SK-N-SH (cell line): ENCODE data around the gene EIF1AD. TPM values are rescaled to one million over a fixed set of nuclear protein-coding genes. Genes with fewer than 3 reads are reported as not detected.

Experiments
- CTCF ChIA-PET: fragments of 300-600, 350-600 bp; formaldehyde crosslinking; extraction: SDS; loops from one replicate; lab custom pipeline; 2021; lab: Yijun Ruan, JAX
- POLR2A ChIA-PET: fragments of 350-600 bp; sonication (Branson Sonifier 250); formaldehyde crosslinking; extraction: SDS; loops from one replicate; lab custom pipeline; 2020; ENCODE audit warnings: antibody characterized with exemption, inconsistent platforms; lab: Yijun Ruan, JAX
- DNase-seq: peaks from one replicate; pipeline ENCODE4 v3.0.0; 2012
- H2AFZ ChIP-seq: fragments of 200-600 bp; sonication (generic); 2 replicates; pipeline ENCODE4 v1.8.1; 2016; ENCODE audit warnings: antibody characterized with exemption, mild to moderate bottlenecking, low read depth
- H3F3A ChIP-seq: fragments of 200-600 bp; sonication (generic); replicated peaks from 2 replicates; pipeline ENCODE3; 2016; ENCODE audit warnings: antibody characterized with exemption, mild to moderate bottlenecking; ENCODE audit not compliant: insufficient read depth
- H3K27ac ChIP-seq, 2 experiments: fragments of 200-500 bp in 1 of 2; fragments of 200-600 bp in 1 of 2; sonication (Bioruptor generic) in 1 of 2; sonication (generic), shearing (Covaris generic) in 1 of 2; 2 replicates each; pipeline versions ENCODE4 v1.5.1 to v1.6.1; 2014 to 2016; ENCODE audit warnings: low read depth in 2 of 2, inconsistent platforms in 1 of 2, low read length in 1 of 2, mild to moderate bottlenecking in 1 of 2, mixed read lengths in 1 of 2
- H3K27me3 ChIP-seq: fragments of 200-600 bp; sonication (generic), shearing (Covaris generic); 2 replicates; pipeline ENCODE4 v1.6.1; 2016; ENCODE audit warnings: mixed run types; ENCODE audit not compliant: insufficient read depth
- H3K36me3 ChIP-seq, 2 experiments: fragments of 200-500 bp in 1 of 2; fragments of 200-600 bp in 1 of 2; sonication (Bioruptor generic) in 1 of 2; sonication (generic) in 1 of 2; replicated peaks in 1 of 2; 2 replicates each; pipeline versions ENCODE3 to v1.5.1; 2014 to 2016; ENCODE audit warnings: low read length in 1 of 2, mild to moderate bottlenecking in 1 of 2; ENCODE audit not compliant: insufficient read depth in 2 of 2, control insufficient read depth in 1 of 2
- H3K4me1 ChIP-seq, 2 experiments: fragments of 200-500 bp in 1 of 2; fragments of 200-600 bp in 1 of 2; sonication (Bioruptor generic) in 1 of 2; sonication (generic), shearing (Covaris generic) in 1 of 2; 2 replicates each; pipeline versions ENCODE4 v1.5.1 to v1.6.1; 2014 to 2016; ENCODE audit warnings: low read depth in 1 of 2, low read length in 1 of 2, mixed run types in 1 of 2; ENCODE audit not compliant: insufficient read depth in 2 of 2, control insufficient read depth in 1 of 2
- H3K4me2 ChIP-seq: fragments of 200-600 bp; sonication (generic), shearing (Covaris generic); 2 replicates; pipeline ENCODE4 v1.6.1; 2017; ENCODE audit warnings: mixed run types
- H3K4me3 ChIP-seq, 2 experiments: fragments of 200-500 bp in 1 of 2; fragments of 200-600 bp in 1 of 2; sonication (Bioruptor generic) in 1 of 2; sonication (generic), shearing (Covaris generic) in 1 of 2; 2 replicates each; pipeline versions ENCODE4 v1.5.1 to v1.8.1; 2014 to 2016; ENCODE audit warnings: low read depth in 2 of 2, inconsistent platforms in 1 of 2, low read length in 1 of 2, mild to moderate bottlenecking in 1 of 2, mixed read lengths in 1 of 2, moderate library complexity in 1 of 2
- H3K79me2 ChIP-seq: fragments of 200-600 bp; sonication (generic); 2 replicates; pipeline ENCODE4 v1.8.1; 2017; ENCODE audit warnings: mild to moderate bottlenecking; ENCODE audit not compliant: insufficient read depth
- H3K9ac ChIP-seq: fragments of 200-600 bp; sonication (generic); 2 replicates; pipeline ENCODE4 v1.6.1; 2017; ENCODE audit warnings: mixed run types
- H3K9me2 ChIP-seq: fragments of 200-600 bp; sonication (generic); 2 replicates; pipeline ENCODE4 v1.6.1; 2017; ENCODE audit warnings: mixed run types
- H3K9me3 ChIP-seq: fragments of 200-600 bp; sonication (generic); 2 replicates; pipeline ENCODE4 v1.6.1; 2017; ENCODE audit warnings: mixed run types, mild to moderate bottlenecking, moderate library complexity
- H4K20me1 ChIP-seq: fragments of 200-600 bp; sonication (generic); 2 replicates; pipeline ENCODE4 v1.6.1; 2017; ENCODE audit warnings: mild to moderate bottlenecking, mixed run types; ENCODE audit not compliant: insufficient read depth
- ELF1 ChIP-seq: IDR thresholded peaks from 2 replicates; pipeline ENCODE4 v1.4.0; 2012
- EZH2phosphoT487 ChIP-seq: fragments of 200-600 bp; sonication (generic); IDR thresholded peaks from 2 replicates; pipeline ENCODE4 v1.6.1; 2017; ENCODE audit warnings: low read depth, mixed run types, mild to moderate bottlenecking, antibody characterized with exemption, moderate library complexity, borderline replicate concordance
- FOXJ3 ChIP-seq: sonication (generic); formaldehyde crosslinking; IDR thresholded peaks from 2 replicates; pipeline ENCODE4 v1.5.1; 2020; ENCODE audit warnings: mild to moderate bottlenecking, missing genetic modification reagents
- GABPA ChIP-seq: IDR thresholded peaks from 2 replicates; pipeline ENCODE4 v1.4.0; 2012; ENCODE audit warnings: low read depth, mild to moderate bottlenecking
- GATA2 ChIP-seq: sonication (generic); formaldehyde crosslinking; IDR thresholded peaks from 2 replicates; pipeline ENCODE4 v1.5.0; 2020; ENCODE audit warnings: mild to moderate bottlenecking, missing genetic modification reagents
- IRF3 ChIP-seq: fragments of 150-350 bp; IDR thresholded peaks from 2 replicates; pipeline ENCODE4 v1.6.1; 2016; ENCODE audit warnings: mild to moderate bottlenecking, low read depth, low read length
- MEF2A ChIP-seq: IDR thresholded peaks from 2 replicates; pipeline ENCODE4 v1.4.0; 2012; ENCODE audit warnings: low read depth, borderline replicate concordance
- NFIC ChIP-seq: IDR thresholded peaks from 2 replicates; pipeline ENCODE4 v1.4.0; 2012; ENCODE audit warnings: borderline replicate concordance
- NRF1 ChIP-seq: IDR thresholded peaks from 2 replicates; pipeline ENCODE4 v1.6.1; 2012; ENCODE audit warnings: low read depth, mild to moderate bottlenecking, low read length
- PBX3 ChIP-seq: IDR thresholded peaks from 2 replicates; pipeline ENCODE4; 2012
- RAD21 ChIP-seq: IDR thresholded peaks from 2 replicates; pipeline ENCODE4 v1.6.1; 2012; ENCODE audit warnings: mild to moderate bottlenecking, low read length
- RFX5 ChIP-seq: IDR thresholded peaks from 2 replicates; pipeline ENCODE4 v1.6.1; 2012; ENCODE audit warnings: mild to moderate bottlenecking, improper control_type of control experiment, low read length
- SIN3A ChIP-seq: IDR thresholded peaks from 2 replicates; pipeline ENCODE4 v1.6.1; 2012; ENCODE audit warnings: low read depth, mild to moderate bottlenecking, low read length, moderate library complexity, borderline replicate concordance
- SMC3 ChIP-seq: IDR thresholded peaks from 2 replicates; pipeline ENCODE4 v1.6.1; 2012; ENCODE audit warnings: low read depth, low read length, improper control_type of control experiment
- TCF12 ChIP-seq: IDR thresholded peaks from 2 replicates; pipeline ENCODE4 v1.4.0; 2012
- TEAD4 ChIP-seq: IDR thresholded peaks from 2 replicates; pipeline ENCODE4 v1.4.0; 2012; ENCODE audit warnings: mild to moderate bottlenecking, borderline replicate concordance; ENCODE audit not compliant: insufficient read depth
- YY1 ChIP-seq: IDR thresholded peaks from 2 replicates; pipeline ENCODE4 v1.4.0; 2012; ENCODE audit warnings: low read depth, mild to moderate bottlenecking
- ZBTB33 ChIP-seq: IDR thresholded peaks from 2 replicates; pipeline ENCODE4 v1.4.0; 2012; ENCODE audit warnings: low read depth, borderline replicate concordance
- WGBS: methylation state at CpG from one replicate; pipeline ENCODE4 v1.1.6; 2017; ENCODE audit warnings: low lambda C conversion rate; 5-methylcytosine and 5-hydroxymethylcytosine counted together
- polyA plus RNA-seq, 3 experiments: library from polyadenylated mRNA; depleted of rRNA; stranded (reverse); fragments of >200 nt; gene quantifications; 2 replicates each; pipeline ENCODE4 v1.2.3, GENCODE V29; 2012
- TF ChIP-seq, protein P1 (sequence below): IDR thresholded peaks from 2 replicates; pipeline ENCODE4 v1.6.1; 2012; ENCODE audit warnings: mild to moderate bottlenecking, low read depth, low read length, moderate library complexity

The EIF1AD gene
- polyA plus RNA-seq, 1 of the 3 experiments (the other 2 are of a cell fraction) = 28.9 TPM

GRCh38 chr11:65975771-65976170, 26.2 kb downstream of the EIF1AD start:
- no peak overlapping the region for H3K4me2 ChIP-seq
- H3K36me3 ChIP-seq = peaks cover 14 to 45% of the 10 kb centered on the region in 2 experiments

More at GRCh38 chr11:65975771-65976170, 26.2 kb downstream of the EIF1AD start:
- no peaks in the 10 kb centered on the region for H3K9me3 ChIP-seq
- H4K20me1 ChIP-seq = no peaks in the 10 kb centered on the region
- no peak overlapping the region for H3K4me3 ChIP-seq
- CTCF ChIA-PET = interaction anchor here (0.6 to 1.4 kb wide), 3 partner anchors 91 to 270 kb away, joined by 3 to 5 read pairs (median 3); no protein-coding TSS in a partner anchor
- H3K27ac ChIP-seq = no peak overlapping the region
- peak; percentile 17 for DNase-seq
- no peaks in the 10 kb centered on the region for H3K79me2 ChIP-seq
- 97% methylated on average over 9 of the region's 9 CpGs for whole genome bisulfite sequencing
- TF ChIP-seq RFX5 (no peak), SIN3A (no peak), TCF12 (no peak), MEF2A (no peak), SMC3 (no peak), EZH2phosphoT487 (no peak), IRF3 (no peak), NRF1 (no peak), YY1 (no peak), RAD21 (no peak), ZBTB33 (no peak), TEAD4 (no peak), ELF1 (no peak), FOXJ3 (CRISPR knock-in tag) (no peak), NFIC (no peak), GABPA (no peak), PBX3 (no peak), GATA2 (CRISPR knock-in tag) (no peak)
- TF ChIP-seq, protein P1, sequence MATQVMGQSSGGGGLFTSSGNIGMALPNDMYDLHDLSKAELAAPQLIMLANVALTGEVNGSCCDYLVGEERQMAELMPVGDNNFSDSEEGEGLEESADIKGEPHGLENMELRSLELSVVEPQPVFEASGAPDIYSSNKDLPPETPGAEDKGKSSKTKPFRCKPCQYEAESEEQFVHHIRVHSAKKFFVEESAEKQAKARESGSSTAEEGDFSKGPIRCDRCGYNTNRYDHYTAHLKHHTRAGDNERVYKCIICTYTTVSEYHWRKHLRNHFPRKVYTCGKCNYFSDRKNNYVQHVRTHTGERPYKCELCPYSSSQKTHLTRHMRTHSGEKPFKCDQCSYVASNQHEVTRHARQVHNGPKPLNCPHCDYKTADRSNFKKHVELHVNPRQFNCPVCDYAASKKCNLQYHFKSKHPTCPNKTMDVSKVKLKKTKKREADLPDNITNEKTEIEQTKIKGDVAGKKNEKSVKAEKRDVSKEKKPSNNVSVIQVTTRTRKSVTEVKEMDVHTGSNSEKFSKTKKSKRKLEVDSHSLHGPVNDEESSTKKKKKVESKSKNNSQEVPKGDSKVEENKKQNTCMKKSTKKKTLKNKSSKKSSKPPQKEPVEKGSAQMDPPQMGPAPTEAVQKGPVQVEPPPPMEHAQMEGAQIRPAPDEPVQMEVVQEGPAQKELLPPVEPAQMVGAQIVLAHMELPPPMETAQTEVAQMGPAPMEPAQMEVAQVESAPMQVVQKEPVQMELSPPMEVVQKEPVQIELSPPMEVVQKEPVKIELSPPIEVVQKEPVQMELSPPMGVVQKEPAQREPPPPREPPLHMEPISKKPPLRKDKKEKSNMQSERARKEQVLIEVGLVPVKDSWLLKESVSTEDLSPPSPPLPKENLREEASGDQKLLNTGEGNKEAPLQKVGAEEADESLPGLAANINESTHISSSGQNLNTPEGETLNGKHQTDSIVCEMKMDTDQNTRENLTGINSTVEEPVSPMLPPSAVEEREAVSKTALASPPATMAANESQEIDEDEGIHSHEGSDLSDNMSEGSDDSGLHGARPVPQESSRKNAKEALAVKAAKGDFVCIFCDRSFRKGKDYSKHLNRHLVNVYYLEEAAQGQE = no peak
- H3K9me2 ChIP-seq = no peaks in the 10 kb centered on the region
- POLR2A ChIA-PET = no interaction called here
- H3K9ac ChIP-seq = no peak overlapping the region
- H2AFZ ChIP-seq = no peak overlapping the region
- no peaks in the 10 kb centered on the region for H3K27me3 ChIP-seq
- no peaks in the 10 kb centered on the region for H3K4me1 ChIP-seq
- peaks cover 17% of the 10 kb centered on the region for H3F3A ChIP-seq
